ENCODE measurements around the gene MARCHF10.

MARCHF10 gene

GRCh38 chr17:62679866-62680377 lies 128.2 kb downstream of the MARCHF10 start:
- DNase-seq (ENCODE audit: low read depth in 3 of 3, low spot score in 1 of 3): no peak

DNA sequence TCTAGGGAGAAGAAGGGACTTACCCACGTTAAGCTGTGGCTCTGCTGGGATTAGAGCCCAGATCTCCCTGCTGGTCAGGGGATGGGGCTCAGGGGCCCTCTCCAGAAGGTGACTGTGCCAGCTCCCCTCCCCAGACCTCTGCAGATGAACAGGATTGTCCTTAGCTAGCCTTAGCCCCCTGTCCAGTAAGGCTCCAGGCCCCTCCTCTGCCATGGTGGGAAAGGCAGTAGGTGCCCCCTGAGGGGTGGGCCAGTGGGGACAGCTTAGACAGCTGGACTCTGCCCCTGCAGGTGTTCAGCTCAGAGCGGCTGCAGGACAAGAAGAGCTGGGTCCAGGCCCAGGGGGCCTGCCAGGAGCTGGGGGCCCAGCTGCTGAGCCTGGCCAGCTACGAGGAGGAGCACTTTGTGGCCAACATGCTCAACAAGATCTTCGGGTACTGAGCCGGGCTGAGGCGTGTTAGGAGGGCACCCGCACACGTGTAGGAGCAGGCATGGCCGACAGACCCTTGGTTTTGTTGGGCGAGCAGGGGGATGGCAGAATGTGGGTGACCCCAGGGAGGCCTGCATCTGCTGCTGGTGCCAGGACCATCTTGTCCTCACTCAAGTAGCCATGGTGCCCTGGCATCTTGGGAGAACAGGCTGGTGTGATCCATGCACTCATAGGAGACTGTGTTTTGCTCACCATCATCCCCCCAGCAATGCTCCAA lies 129.7 kb downstream of the MARCHF10 start:
- DNase-seq (ENCODE audit: low read depth in 3 of 3, low spot score in 1 of 3): no peak

DNA sequence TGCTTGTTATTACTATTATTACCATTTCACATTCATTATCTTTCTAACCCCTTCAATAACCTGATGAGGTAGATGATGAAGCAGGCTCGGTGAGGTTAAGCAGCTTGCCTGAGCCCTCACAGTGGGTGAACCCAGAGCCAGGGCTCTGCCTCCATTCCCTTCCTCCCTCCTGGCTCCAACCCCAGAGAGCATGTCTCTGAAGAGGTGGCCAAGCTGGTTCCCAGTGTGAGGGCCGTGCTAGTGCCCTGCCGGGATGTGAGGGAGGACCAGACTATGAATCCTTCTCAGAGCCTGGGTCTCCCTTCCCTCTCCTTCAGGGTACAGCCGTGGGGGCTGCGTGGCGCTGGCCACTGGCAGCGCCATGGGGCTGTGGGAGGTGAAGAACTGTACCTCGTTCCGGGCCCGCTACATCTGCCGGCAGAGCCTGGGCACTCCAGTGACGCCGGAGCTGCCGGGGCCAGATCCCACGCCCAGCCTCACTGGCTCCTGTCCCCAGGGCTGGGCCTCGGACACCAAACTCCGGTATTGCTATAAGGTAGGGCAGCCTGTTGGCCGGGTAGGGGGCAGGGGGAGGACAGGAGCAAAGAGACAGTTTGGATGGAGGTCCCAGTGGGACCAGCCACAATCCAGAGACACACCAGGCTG lies 131.0 kb downstream of the MARCHF10 start:
- no peak for DNase-seq (ENCODE audit: low read depth in 3 of 3, low spot score in 1 of 3)

GRCh38 chr17:62676231-62676943 lies 131.7 kb downstream of the MARCHF10 start:
- no peak for DNase-seq (ENCODE audit: low read depth in 3 of 3, low spot score in 1 of 3)

DNA sequence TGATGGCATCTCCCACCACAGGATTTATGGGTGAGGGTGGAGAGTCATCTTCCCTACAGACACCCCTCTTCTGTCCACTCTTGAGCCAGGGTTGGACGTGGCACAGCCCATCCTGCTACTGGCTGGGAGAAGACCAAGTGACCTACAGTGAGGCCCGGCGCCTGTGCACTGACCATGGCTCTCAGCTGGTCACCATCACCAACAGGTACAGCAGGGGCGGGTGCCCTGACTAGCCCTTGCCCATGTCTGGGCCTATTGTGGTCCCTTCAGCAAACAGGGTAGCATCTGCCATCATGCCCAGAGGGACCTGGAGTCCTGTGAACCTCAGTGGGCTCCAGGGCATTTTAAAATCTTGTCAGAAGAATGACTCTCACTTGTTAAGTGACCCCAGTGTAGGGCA lies 132.4 kb downstream of the MARCHF10 start:
- DNase-seq (ENCODE audit: low read depth in 3 of 3, low spot score in 1 of 3): no peak

DNA sequence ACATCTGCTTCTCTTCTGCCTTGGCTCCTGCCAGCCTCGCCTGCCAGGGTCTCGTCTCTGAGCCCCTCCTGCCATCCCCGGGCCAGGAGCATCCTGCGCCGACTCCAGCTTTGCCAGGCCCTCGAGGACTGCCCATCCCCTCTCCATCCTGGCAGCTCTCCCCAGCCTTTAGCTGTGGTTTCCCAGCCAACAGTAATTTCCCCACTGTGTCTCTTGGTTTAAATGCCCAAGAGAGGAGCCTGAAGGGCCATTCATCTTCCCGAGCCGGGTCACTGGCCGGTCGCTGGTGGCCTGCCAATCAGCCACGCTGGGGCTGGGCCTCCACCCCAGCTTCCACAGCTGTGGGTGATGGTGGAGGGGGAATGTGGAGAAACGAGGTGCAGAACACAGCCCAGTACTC lies 132.9 kb downstream of the MARCHF10 start:
- DNase-seq (ENCODE audit: low read depth in 3 of 3, low spot score in 1 of 3): no peak

DNA sequence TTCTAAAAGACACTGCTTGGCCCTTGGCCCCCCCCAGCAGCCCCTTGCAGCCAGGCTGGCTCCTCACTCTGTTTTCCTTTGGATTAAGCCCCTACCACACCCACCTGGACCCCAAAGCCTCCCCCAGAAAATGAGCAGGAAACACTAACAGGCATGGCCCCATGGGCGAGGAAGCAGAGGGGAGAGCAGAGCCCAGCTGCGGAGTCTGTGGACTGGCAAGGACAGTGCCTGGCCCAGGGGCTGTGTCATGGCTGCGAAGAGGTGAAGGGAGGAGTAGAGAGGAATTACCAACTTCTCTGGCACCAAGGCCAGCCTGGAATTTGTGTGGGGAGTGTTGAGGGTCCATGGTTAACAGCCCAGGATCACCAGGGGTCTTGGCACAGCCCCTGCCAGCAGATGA lies 133.3 kb downstream of the MARCHF10 start:
- no peak for DNase-seq (ENCODE audit: low read depth in 3 of 3, low spot score in 1 of 3)

DNA sequence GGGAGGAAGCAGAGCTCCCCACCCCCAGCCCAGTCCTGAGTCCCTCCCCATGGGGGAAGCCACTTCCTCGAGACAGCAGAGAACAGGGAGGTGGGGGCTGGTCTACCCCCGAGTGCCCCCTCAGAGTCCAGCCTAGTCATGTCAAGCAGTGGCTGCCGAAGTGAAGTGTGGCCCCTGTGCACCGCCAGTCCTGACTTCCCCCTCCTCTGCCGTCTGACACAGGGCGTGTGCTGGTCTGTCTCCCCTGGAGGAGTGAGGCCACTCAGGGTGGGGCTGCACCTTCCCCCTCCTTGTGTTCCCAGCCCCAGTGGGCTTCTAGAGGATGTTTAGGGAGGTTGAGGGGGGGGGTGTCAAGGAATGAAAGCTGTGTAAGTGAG lies 133.8 kb downstream of the MARCHF10 start:
- no peak for DNase-seq (ENCODE audit: low read depth in 3 of 3, low spot score in 1 of 3)

DNA sequence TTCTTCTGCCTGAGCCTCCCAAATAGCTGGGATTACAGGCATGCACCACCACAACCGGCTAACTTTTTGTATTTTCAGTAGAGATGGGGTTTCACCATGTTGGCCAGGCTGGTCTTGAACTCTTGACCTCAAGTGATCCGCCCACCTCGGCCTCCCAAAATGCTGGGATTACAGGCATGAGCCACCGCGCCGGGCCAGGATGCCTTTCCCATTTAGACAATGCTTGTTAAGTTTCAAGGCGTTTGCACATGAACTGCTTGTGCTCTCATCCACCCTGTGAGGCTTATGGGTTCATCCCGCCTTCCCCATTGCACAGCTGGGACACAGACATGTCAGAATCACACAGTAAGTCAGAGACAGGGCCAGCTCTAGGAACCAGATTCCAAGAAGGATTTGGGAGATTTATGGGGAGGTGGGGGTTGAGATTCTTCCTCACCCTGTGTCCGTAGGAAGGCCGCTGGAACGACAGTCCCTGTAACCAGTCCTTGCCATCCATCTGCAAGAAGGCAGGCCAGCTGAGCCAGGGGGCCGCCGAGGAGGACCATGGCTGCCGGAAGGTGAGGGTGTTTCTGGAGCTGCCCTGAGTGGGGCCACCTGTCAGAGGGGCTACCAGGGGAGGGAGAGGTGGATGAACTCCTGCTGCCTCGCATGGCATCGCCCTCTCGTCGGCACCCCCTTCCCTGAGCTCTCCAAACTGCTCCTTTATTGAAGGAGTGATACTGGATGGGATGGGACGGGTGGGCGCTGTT lies 134.3 kb downstream of the MARCHF10 start:
- DNase-seq (ENCODE audit: low read depth in 3 of 3, low spot score in 1 of 3): no peak

DNA sequence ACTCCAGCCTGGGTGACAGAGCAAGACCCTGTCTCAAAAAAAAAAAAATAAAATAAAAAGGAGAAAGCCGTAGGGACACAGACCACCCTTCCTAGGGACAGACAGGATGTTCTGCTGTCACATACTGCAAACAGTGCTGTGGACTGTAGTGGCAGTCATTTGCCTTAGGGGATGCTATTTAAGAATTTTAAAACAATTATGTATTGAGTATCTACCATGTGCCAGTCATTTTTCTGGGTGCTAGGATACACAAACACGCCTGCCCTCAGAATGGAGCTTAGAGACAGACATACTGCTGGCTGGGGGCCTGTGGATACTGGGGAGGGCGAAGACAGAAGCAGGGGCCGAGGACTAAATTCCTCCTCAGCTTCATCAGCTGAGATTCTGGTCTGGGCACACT lies 135.2 kb downstream of the MARCHF10 start:
- DNase-seq (ENCODE audit: low read depth in 3 of 3, low spot score in 1 of 3): no peak

DNA sequence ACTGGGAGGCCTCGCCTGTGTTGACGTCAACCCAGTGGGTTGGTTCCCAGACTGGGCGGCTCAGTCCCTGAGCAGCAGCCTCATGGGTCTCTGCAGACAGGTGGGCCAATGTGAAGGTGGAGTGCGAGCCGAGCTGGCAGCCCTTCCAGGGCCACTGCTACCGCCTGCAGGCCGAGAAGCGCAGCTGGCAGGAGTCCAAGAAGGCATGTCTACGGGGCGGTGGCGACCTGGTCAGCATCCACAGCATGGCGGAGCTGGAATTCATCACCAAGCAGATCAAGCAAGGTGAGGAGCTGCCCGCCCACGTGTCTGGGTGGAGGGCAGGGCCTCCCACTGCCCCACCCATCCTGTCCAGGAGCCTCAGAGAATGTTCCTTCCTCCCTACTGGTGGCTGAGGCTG lies 136.6 kb downstream of the MARCHF10 start:
- no peak for DNase-seq (ENCODE audit: low read depth in 3 of 3, low spot score in 1 of 3)

DNA sequence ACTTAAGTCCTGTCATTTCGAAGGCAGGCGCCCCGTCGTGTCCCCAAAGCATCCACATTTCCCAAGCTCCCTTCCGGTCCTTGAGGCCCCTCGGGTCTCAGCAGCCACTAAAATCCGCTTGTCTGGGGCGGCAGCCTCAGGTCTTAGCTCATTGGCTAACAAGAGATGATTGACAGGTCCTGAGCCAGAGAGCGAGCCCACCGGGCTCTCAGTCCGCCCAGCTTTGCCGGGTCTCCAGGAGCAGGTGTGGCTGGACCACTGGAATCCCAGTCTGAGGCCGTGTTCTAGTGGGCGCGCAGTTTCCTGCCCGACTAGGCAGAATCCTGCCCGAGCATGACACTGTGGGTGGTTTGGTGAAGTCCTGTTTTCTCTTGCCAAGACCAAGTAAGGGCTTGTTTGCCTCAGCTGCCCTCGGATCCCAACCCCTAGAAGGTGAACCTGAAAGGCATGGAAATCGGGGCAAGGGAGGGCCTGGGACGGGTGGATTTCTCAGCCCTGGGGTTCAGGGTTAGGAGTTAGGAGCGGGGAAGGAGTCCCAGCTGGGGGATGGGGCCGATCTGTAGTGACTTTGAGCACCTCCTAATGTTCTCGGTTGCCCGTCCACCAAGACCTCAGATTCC lies 137.8 kb downstream of the MARCHF10 start:
- DNase-seq (ENCODE audit: low read depth in 3 of 3, low spot score in 1 of 3): no peak

DNA sequence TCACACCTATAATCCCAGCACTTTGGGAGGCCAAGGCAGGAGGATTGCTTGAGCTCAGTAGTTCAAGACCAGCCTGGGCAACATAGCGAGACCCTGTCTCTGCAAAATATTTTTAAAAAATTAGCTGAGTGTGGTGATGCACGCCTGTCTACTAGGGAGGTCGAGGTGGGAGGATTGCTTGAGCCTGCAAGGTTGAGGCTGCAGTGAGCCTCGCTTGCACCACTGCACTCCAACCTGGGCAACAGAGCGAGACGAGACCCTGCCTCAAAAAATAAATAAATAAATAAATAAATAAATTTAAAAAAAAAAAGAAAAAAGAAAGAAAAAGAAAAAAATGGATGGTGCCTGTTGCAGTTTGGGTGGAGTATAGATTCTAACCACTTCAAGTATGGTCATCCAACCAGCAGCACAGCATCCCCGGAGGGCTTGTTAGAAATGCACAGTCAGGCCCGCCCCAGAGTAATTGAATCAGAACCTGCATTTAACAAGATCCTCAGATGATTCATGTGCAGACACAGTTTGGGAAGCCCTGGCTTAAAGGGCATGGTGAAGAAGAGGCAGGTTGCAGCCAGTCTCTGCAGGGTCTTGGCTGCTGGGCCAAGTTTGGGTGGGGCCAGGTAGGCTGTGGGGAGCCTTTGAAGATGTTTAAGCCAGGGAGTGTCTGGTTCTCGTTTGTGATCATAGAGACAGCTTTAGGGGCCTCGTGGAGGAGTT lies 139.9 kb downstream of the MARCHF10 start:
- no peak for DNase-seq (ENCODE audit: low read depth in 3 of 3, low spot score in 1 of 3)

- no peak for DNase-seq (ENCODE audit: low read depth in 3 of 3, low spot score in 1 of 3)
Observed at GRCh38 chr17:62666801-62667591, 141.1 kb downstream of the MARCHF10 start.

DNA sequence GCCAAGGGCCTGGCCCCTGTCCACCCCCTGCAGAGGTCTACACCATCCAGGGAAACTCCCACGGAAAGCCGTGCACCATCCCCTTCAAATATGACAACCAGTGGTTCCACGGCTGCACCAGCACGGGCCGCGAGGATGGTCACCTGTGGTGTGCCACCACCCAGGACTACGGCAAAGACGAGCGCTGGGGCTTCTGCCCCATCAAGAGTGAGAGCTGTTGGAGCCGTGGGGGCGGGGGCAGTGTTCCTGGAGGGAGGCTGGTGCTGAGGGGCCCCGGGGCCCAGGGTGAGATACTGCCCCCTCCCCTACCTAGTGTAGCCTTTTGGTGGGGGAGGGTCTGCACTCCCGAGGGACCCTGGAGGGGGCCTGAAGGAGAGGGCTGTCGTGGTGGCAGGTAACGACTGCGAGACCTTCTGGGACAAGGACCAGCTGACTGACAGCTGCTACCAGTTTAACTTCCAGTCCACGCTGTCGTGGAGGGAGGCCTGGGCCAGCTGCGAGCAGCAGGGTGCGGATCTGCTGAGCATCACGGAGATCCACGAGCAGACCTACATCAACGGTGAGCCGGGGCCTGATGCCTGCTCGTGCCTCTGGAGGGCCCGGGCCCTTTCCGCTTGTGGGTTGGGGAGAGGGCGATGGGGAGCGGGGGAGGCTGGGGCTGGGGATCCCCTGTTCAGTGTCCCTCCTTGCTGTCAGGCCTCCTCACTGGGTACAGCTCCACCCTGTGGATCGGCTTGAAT lies 141.9 kb downstream of the MARCHF10 start:
- DNase-seq (ENCODE audit: low read depth in 3 of 3, low spot score in 1 of 3): no peak

- no peak for DNase-seq (ENCODE audit: low read depth in 3 of 3, low spot score in 1 of 3)
Observed at GRCh38 chr17:62665599-62665998, 142.5 kb downstream of the MARCHF10 start.

- no peak for DNase-seq (ENCODE audit: low read depth in 3 of 3, low spot score in 1 of 3)
Observed at GRCh38 chr17:62664336-62665120, 143.6 kb downstream of the MARCHF10 start.

DNA sequence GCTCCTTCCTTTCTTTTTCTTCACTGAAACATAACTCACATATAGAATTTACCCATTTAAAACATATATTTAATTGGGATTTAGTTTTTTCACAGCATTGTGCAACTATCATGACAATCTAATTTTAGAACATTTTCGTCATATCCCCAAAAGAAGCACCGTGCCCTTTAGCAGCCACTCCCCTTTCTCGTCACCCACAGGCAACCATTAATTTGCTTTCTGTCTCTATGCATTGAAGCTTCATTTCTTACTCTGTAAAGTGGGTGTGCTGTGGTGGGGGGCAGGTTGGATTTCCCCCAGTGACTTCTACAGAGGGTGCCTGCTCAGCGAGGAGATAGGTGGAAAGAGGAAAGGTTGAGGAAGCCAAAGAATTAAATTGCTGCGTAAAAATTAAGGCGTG lies 144.8 kb downstream of the MARCHF10 start:
- no peak for DNase-seq (ENCODE audit: low read depth in 3 of 3, low spot score in 1 of 3)
